Parathyroid adenoma (tissue), 2 donors: ENCODE data around the gene EIF5A2.

Experiments used
- H2AFZ ChIP-seq: fragments of 300-600 bp; sonication (generic); one replicate; pipeline ENCODE4 v1.7.0; 2017; ENCODE audit warnings: antibody characterized with exemption, mild to moderate bottlenecking
- H3K27ac ChIP-seq: fragments of 300-600 bp; sonication (generic); one replicate; pipeline ENCODE4 v1.7.0; 2017
- H3K27me3 ChIP-seq: fragments of 300-600 bp; sonication (generic); one replicate; pipeline ENCODE4 v1.7.0; 2017; ENCODE audit warnings: low read length; ENCODE audit not compliant: control insufficient read depth, insufficient read depth
- H3K36me3 ChIP-seq: fragments of 300-600 bp; sonication (generic); one replicate; pipeline ENCODE4 v1.7.0; 2017; ENCODE audit warnings: low read length; ENCODE audit not compliant: control insufficient read depth, insufficient read depth
- H3K4me1 ChIP-seq: fragments of 300-600 bp; sonication (generic); one replicate; pipeline ENCODE4 v1.7.0; 2017; ENCODE audit warnings: control low read depth
- H3K4me2 ChIP-seq: fragments of 300-600 bp; sonication (generic); one replicate; pipeline ENCODE4 v1.7.0; 2017; ENCODE audit warnings: low read length
- H3K4me3 ChIP-seq: fragments of 300-600 bp; sonication (generic); one replicate; pipeline ENCODE4 v1.7.0; 2017; ENCODE audit warnings: low read depth, low read length
- H3K79me2 ChIP-seq: fragments of 300-600 bp; sonication (generic); one replicate; pipeline ENCODE4 v1.7.0; 2017; ENCODE audit warnings: control low read depth
- H3K9ac ChIP-seq: fragments of 300-600 bp; sonication (generic); one replicate; pipeline ENCODE4 v1.7.0; 2017; ENCODE audit warnings: mild to moderate bottlenecking
- H3K9me3 ChIP-seq: fragments of 300-600 bp; sonication (generic); one replicate; pipeline ENCODE4 v1.7.0; 2017; ENCODE audit warnings: low read length; ENCODE audit not compliant: control insufficient read depth
- TF ChIP-seq, protein P1 (sequence below): fragments of 300-600 bp; sonication (generic); IDR thresholded peaks from one replicate; pipeline ENCODE4 v1.7.0; 2017; ENCODE audit warnings: antibody characterized with exemption, mild to moderate bottlenecking
- donor health status: primary hyperparathyroidism.

Gene EIF5A2

GRCh38 chr3:170867143-170867937, 41.1 kb downstream of the EIF5A2 start:
- no peak overlapping the region for H3K9ac ChIP-seq
- no peaks in the 10 kb centered on the region for H3K27me3 ChIP-seq
- no peaks in the 10 kb centered on the region for H3K79me2 ChIP-seq
- no peak overlapping the region for H3K27ac ChIP-seq
- no peak overlapping the region for H2AFZ ChIP-seq
- H3K9me3 ChIP-seq = no peaks in the 10 kb centered on the region
- H3K4me1 ChIP-seq = no peaks in the 10 kb centered on the region
- no peak overlapping the region for H3K4me2 ChIP-seq
- no peaks in the 10 kb centered on the region for H3K36me3 ChIP-seq
- no peak overlapping the region for H3K4me3 ChIP-seq
- TF ChIP-seq, protein P1, sequence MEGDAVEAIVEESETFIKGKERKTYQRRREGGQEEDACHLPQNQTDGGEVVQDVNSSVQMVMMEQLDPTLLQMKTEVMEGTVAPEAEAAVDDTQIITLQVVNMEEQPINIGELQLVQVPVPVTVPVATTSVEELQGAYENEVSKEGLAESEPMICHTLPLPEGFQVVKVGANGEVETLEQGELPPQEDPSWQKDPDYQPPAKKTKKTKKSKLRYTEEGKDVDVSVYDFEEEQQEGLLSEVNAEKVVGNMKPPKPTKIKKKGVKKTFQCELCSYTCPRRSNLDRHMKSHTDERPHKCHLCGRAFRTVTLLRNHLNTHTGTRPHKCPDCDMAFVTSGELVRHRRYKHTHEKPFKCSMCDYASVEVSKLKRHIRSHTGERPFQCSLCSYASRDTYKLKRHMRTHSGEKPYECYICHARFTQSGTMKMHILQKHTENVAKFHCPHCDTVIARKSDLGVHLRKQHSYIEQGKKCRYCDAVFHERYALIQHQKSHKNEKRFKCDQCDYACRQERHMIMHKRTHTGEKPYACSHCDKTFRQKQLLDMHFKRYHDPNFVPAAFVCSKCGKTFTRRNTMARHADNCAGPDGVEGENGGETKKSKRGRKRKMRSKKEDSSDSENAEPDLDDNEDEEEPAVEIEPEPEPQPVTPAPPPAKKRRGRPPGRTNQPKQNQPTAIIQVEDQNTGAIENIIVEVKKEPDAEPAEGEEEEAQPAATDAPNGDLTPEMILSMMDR = no peak

GRCh38 chr3:170866499-170866898, 41.9 kb downstream of the EIF5A2 start:
- H3K4me1 ChIP-seq = no peaks in the 10 kb centered on the region
- no peak overlapping the region for H3K4me2 ChIP-seq
- no peaks in the 10 kb centered on the region for H3K27me3 ChIP-seq
- TF ChIP-seq, protein P1 = no peak
- H3K9me3 ChIP-seq = no peaks in the 10 kb centered on the region
- H3K79me2 ChIP-seq = no peaks in the 10 kb centered on the region
- H3K9ac ChIP-seq = no peak overlapping the region
- H3K4me3 ChIP-seq = no peak overlapping the region
- no peak overlapping the region for H2AFZ ChIP-seq
- H3K36me3 ChIP-seq = no peaks in the 10 kb centered on the region
- no peak overlapping the region for H3K27ac ChIP-seq

DNA sequence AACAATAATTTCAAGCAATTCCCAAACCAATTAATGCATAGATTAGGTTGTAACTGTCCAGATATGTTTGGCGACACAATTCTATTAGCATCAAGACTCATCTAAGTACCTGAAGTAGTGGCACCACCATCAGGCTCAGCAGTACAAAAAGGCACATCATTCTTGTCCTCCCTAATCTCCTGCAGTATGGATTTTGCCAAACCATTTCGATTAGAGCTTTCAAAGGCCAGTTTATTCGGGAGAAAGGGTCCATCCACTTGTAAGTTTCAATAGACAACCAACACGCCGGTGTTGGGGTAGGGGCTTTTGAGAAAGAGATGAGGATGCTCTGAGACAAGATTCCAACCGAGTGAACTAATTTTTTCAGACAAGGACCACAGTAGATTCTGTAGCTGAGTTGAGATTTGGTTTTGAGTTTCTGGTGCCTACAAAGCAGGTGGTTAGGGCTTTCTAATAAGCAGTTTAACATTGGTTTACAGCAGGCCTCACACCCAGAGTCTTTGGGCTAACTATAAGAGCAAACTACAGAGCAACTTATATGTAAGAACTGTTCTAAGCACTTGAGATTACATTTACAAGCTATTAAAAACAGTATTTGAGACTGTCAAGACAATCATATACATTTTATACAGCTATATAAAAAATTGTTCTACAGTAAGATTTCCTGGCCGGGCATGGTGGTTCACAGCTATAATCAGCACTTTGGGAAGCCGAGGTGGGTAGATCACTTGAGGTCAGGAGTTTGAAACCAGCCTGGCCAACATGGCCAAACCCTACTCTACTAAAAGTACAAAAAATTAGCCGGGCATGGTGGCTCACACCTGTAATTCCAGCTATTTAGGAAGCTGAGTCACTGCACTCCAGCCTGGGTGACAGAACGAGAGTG, 43.0 kb downstream of the EIF5A2 start:
- H3K4me2 ChIP-seq = no peak overlapping the region
- no peaks in the 10 kb centered on the region for H3K27me3 ChIP-seq
- no peaks in the 10 kb centered on the region for H3K9me3 ChIP-seq
- TF ChIP-seq, protein P1 = no peak
- no peaks in the 10 kb centered on the region for H3K36me3 ChIP-seq
- no peak overlapping the region for H3K4me3 ChIP-seq
- H3K27ac ChIP-seq = no peak overlapping the region
- no peak overlapping the region for H3K9ac ChIP-seq
- H3K79me2 ChIP-seq = no peaks in the 10 kb centered on the region
- H2AFZ ChIP-seq = no peak overlapping the region
- H3K4me1 ChIP-seq = no peaks in the 10 kb centered on the region

GRCh38 chr3:170864525-170865208, 43.8 kb downstream of the EIF5A2 start:
- TF ChIP-seq, protein P1 = no peak

More at GRCh38 chr3:170864525-170865208, 43.8 kb downstream of the EIF5A2 start:
- H3K27me3 ChIP-seq = no peaks in the 10 kb centered on the region
- H3K9ac ChIP-seq = no peak overlapping the region
- H3K4me2 ChIP-seq = no peak overlapping the region
- H3K27ac ChIP-seq = no peak overlapping the region
- no peaks in the 10 kb centered on the region for H3K79me2 ChIP-seq
- no peak overlapping the region for H2AFZ ChIP-seq
- no peaks in the 10 kb centered on the region for H3K9me3 ChIP-seq
- no peak overlapping the region for H3K4me3 ChIP-seq
- no peaks in the 10 kb centered on the region for H3K36me3 ChIP-seq
- H3K4me1 ChIP-seq = no peaks in the 10 kb centered on the region
